Measurements from ENCODE around the gene SLC9A2.

Gene SLC9A2

GRCh38 chr2:102603904-102604303, 15.4 kb upstream of the SLC9A2 start:
- no peak for TF ChIP-seq CTCF (IDR thresholded peaks at IDR 0.05)
- H3K27ac ChIP-seq: no peak overlapping the region
- H3K9me3 ChIP-seq: no peaks in the 10 kb centered on the region
- no peaks in the 10 kb centered on the region for H3K27me3 ChIP-seq
- peaks cover 0 to 5% of the 10 kb centered on the region in 2 experiments for H3K4me1 ChIP-seq (ENCODE audit: control insufficient read depth in 1 of 2, insufficient read depth in 1 of 2, low read depth in 1 of 2, low read length in 1 of 2)
- no peaks in the 10 kb centered on the region for H3K36me3 ChIP-seq
- H3K4me3 ChIP-seq (ENCODE audit: low read depth in 1 of 2, low read length in 1 of 2): no peak overlapping the region

- no peak for TF ChIP-seq CTCF (IDR thresholded peaks at IDR 0.05)
- Histone ChIP-seq H3K36me3 (no peaks in the 10 kb centered on the region), H3K9me3 (no peaks in the 10 kb centered on the region), H3K27me3 (no peaks in the 10 kb centered on the region), H3K27ac (no peak overlapping the region), H3K4me3 (ENCODE audit: low read depth in 1 of 2, low read length in 1 of 2) (no peak overlapping the region), H3K4me1 (ENCODE audit: control insufficient read depth in 1 of 2, insufficient read depth in 1 of 2, low read depth in 1 of 2, low read length in 1 of 2) (peaks cover 0 to 5% of the 10 kb centered on the region in 2 experiments)
Observed at GRCh38 chr2:102604769-102605168, 14.6 kb upstream of the SLC9A2 start.

GRCh38 chr2:102606353-102606752, 13.0 kb upstream of the SLC9A2 start:
- TF ChIP-seq CTCF (IDR thresholded peaks at IDR 0.05): no peak
- H3K27ac ChIP-seq: no peak overlapping the region

GRCh38 chr2:102615620-102616436, 3.5 kb upstream of the SLC9A2 start:
- no peak overlapping the region for H3K4me3 ChIP-seq (ENCODE audit: low read depth in 1 of 2, low read length in 1 of 2)
- peak; percentile 63 for TF ChIP-seq CTCF (IDR thresholded peaks at IDR 0.05)

More at GRCh38 chr2:102606353-102606752, 13.0 kb upstream of the SLC9A2 start:
- Histone ChIP-seq H3K4me1 (ENCODE audit: control insufficient read depth in 1 of 2, insufficient read depth in 1 of 2, low read depth in 1 of 2, low read length in 1 of 2) (peaks cover 0 to 5% of the 10 kb centered on the region in 2 experiments), H3K9me3 (no peaks in the 10 kb centered on the region), H3K4me3 (ENCODE audit: low read depth in 1 of 2, low read length in 1 of 2) (no peak overlapping the region), H3K36me3 (no peaks in the 10 kb centered on the region), H3K27me3 (peaks cover 9% of the 10 kb centered on the region)

GRCh38 chr2:102618452-102619413, 620 bp upstream of the SLC9A2 start:
- Histone ChIP-seq H3K4me3 (ENCODE audit: low read depth in 1 of 2, low read length in 1 of 2) (peak overlapping the region; percentile 45 to 53), H3K27me3 (peaks cover 100% of the 10 kb centered on the region), H3K27ac (no peak overlapping the region), H3K36me3 (no peaks in the 10 kb centered on the region), H3K4me1 (ENCODE audit: control insufficient read depth in 1 of 2, insufficient read depth in 1 of 2, low read depth in 1 of 2, low read length in 1 of 2) (peaks cover 17 to 20% of the 10 kb centered on the region in 2 experiments), H3K9me3 (no peaks in the 10 kb centered on the region)
- no peak for TF ChIP-seq CTCF (IDR thresholded peaks at IDR 0.05)

More at GRCh38 chr2:102615620-102616436, 3.5 kb upstream of the SLC9A2 start:
- Histone ChIP-seq H3K27me3 (peaks cover 81% of the 10 kb centered on the region), H3K4me1 (ENCODE audit: control insufficient read depth in 1 of 2, insufficient read depth in 1 of 2, low read depth in 1 of 2, low read length in 1 of 2) (peaks cover 17 to 20% of the 10 kb centered on the region in 2 experiments), H3K27ac (no peak overlapping the region), H3K36me3 (no peaks in the 10 kb centered on the region), H3K9me3 (no peaks in the 10 kb centered on the region)
